ENCODE data around the gene TOR1A.

TOR1A gene

DNA sequence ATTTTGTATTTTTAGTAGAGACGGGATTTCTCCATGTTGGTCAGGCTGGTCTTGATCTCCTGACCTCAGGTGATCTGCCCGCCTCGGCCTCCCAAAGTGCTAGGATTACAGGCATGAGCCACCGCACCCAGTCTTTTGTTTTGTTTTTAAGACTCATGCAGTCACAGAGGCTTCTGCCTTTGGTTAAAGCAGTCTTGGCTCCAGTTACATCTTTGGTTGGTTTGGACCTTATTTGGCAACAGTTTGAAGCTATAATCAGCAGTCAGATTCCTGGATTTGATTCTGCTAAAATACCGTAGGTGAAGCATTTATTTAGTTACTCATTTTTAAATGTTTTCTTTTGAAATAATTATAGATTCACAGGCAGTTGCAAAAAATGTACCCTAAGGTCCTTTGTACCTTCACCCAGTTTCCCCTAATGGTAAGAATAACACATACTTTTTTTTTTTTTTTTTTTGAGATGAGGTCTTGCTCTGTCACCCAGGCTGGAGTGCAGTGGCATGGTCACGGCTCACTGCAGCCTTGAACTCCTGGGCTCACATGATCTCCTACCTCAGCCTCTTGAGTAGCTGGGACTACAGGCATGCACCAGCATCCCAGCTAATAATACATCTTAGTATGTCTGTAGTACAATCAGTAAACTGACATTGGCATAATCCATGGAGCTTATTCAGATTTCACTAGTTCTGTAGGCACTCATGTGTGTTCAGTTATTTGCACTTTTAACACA, 27.1 kb upstream of the TOR1A start:
- H3K9me3 ChIP-seq (ENCODE audit: control insufficient read depth, insufficient read depth, low read length), result no peaks in the 10 kb centered on the region
- H3K79me2 ChIP-seq (ENCODE audit: control insufficient read depth, low read length), result no peaks in the 10 kb centered on the region
- no peaks in the 10 kb centered on the region for H4K20me1 ChIP-seq (ENCODE audit: control insufficient read depth, insufficient read depth, low read depth, low read length)
- H3K4me1 ChIP-seq (ENCODE audit: control insufficient read depth, low read length), result no peaks in the 10 kb centered on the region
- H3K4me2 ChIP-seq (ENCODE audit: low read length), result no peak overlapping the region
- TF ChIP-seq EZH2phosphoT487 (IDR thresholded peaks at IDR 0.05; ENCODE audit: borderline replicate concordance, low read length), result no peak
- TF ChIP-seq CTCF (IDR thresholded peaks at IDR 0.05; ENCODE audit: low read depth, low read length, poor library complexity, severe bottlenecking), result no peak
- no peaks in the 10 kb centered on the region for H3K27me3 ChIP-seq (ENCODE audit: control insufficient read depth, low read length)
- H3K36me3 ChIP-seq (ENCODE audit: control insufficient read depth, low read length), result peaks cover 11% of the 10 kb centered on the region
- no peak overlapping the region for H3K4me3 ChIP-seq (ENCODE audit: low read length)
- H3K27ac ChIP-seq (ENCODE audit: low read depth, low read length), result no peak overlapping the region
- H3F3A ChIP-seq (ENCODE audit: control insufficient read depth, insufficient read depth), result no peaks in the 10 kb centered on the region
- H3K9me2 ChIP-seq (replicated peaks; ENCODE audit: control insufficient read depth, low read length), result no peaks in the 10 kb centered on the region

DNA sequence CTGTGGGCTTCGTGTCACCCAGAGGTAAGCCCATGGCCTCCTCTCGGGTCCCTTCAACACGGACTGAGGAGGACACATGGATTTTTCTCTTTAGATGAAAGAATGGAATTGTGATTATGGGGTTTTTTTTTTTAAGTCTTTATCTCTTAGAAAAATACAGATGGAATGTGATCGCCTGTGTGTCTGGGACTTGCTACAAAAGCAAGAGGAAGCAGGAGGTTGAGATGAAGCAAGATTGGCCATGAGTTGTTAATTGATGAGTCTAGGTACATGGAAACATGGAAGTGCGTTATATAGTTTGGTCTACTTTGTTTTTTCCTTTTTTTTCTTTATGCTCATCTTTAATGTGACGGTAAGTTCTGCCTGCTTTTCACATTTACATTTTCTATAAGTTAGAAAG, 26.0 kb upstream of the TOR1A start:
- TF ChIP-seq EZH2phosphoT487 (IDR thresholded peaks at IDR 0.05; ENCODE audit: borderline replicate concordance, low read length) (no peak), CTCF (IDR thresholded peaks at IDR 0.05; ENCODE audit: low read depth, low read length, poor library complexity, severe bottlenecking) (no peak)
- Histone ChIP-seq H3K27ac (ENCODE audit: low read depth, low read length) (no peak overlapping the region), H3K4me1 (ENCODE audit: control insufficient read depth, low read length) (no peaks in the 10 kb centered on the region), H3K36me3 (ENCODE audit: control insufficient read depth, low read length) (peaks cover 11% of the 10 kb centered on the region), H3K4me3 (ENCODE audit: low read length) (no peak overlapping the region), H3K79me2 (ENCODE audit: control insufficient read depth, low read length) (no peaks in the 10 kb centered on the region), H4K20me1 (ENCODE audit: control insufficient read depth, insufficient read depth, low read depth, low read length) (no peaks in the 10 kb centered on the region), H3K9me2 (replicated peaks; ENCODE audit: control insufficient read depth, low read length) (no peaks in the 10 kb centered on the region), H3K4me2 (ENCODE audit: low read length) (no peak overlapping the region), H3F3A (ENCODE audit: control insufficient read depth, insufficient read depth) (no peaks in the 10 kb centered on the region), H3K27me3 (ENCODE audit: control insufficient read depth, low read length) (no peaks in the 10 kb centered on the region), H3K9me3 (ENCODE audit: control insufficient read depth, insufficient read depth, low read length) (no peaks in the 10 kb centered on the region)

GRCh38 chr9:129848712-129849441, 24.9 kb upstream of the TOR1A start:
- H3K4me1 ChIP-seq (ENCODE audit: control insufficient read depth, low read length), result no peaks in the 10 kb centered on the region
- H3K4me2 ChIP-seq (ENCODE audit: low read length), result no peak overlapping the region
- no peak overlapping the region for H3K27ac ChIP-seq (ENCODE audit: low read depth, low read length)
- TF ChIP-seq CTCF (IDR thresholded peaks at IDR 0.05; ENCODE audit: low read depth, low read length, poor library complexity, severe bottlenecking) (no peak), EZH2phosphoT487 (IDR thresholded peaks at IDR 0.05; ENCODE audit: borderline replicate concordance, low read length) (no peak)
- H3K79me2 ChIP-seq (ENCODE audit: control insufficient read depth, low read length), result no peaks in the 10 kb centered on the region
- H4K20me1 ChIP-seq (ENCODE audit: control insufficient read depth, insufficient read depth, low read depth, low read length), result no peaks in the 10 kb centered on the region
- H3K9me3 ChIP-seq (ENCODE audit: control insufficient read depth, insufficient read depth, low read length), result no peaks in the 10 kb centered on the region
- no peaks in the 10 kb centered on the region for H3F3A ChIP-seq (ENCODE audit: control insufficient read depth, insufficient read depth)
- peaks cover 11% of the 10 kb centered on the region for H3K36me3 ChIP-seq (ENCODE audit: control insufficient read depth, low read length)
- no peak overlapping the region for H3K4me3 ChIP-seq (ENCODE audit: low read length)
- H3K27me3 ChIP-seq (ENCODE audit: control insufficient read depth, low read length), result no peaks in the 10 kb centered on the region
- H3K9me2 ChIP-seq (replicated peaks; ENCODE audit: control insufficient read depth, low read length), result no peaks in the 10 kb centered on the region
